ENCODE data around the gene PDZK1IP1.

Gene PDZK1IP1

GRCh38 chr1:47216278-47217059 is 26.6 kb upstream of the PDZK1IP1 start:
- Histone ChIP-seq H3K9me2 (replicated peaks; ENCODE audit: low read depth, low read length) (no peaks in the 10 kb centered on the region), H2AFZ (ENCODE audit: low read length) (no peak overlapping the region), H3K9me3 (ENCODE audit: insufficient read depth, low read depth, low read length) (no peaks in the 10 kb centered on the region), H4K20me1 (ENCODE audit: insufficient read depth, low read length, poor library complexity, severe bottlenecking) (no peaks in the 10 kb centered on the region), H3F3A (ENCODE audit: low read depth) (no peaks in the 10 kb centered on the region), H3K79me2 (ENCODE audit: insufficient read depth, low read length) (no peaks in the 10 kb centered on the region), H3K27me3 (ENCODE audit: insufficient read depth, low read length, poor library complexity, severe bottlenecking) (no peaks in the 10 kb centered on the region), H3K9ac (ENCODE audit: low read depth, low read length, poor library complexity, severe bottlenecking) (no peak overlapping the region), H3K4me1 (ENCODE audit: insufficient read depth, low read length, poor library complexity, severe bottlenecking) (no peaks in the 10 kb centered on the region), H3K4me3 (ENCODE audit: low read length, poor library complexity, severe bottlenecking) (no peak overlapping the region), H3K36me3 (ENCODE audit: insufficient read depth, low read length) (no peaks in the 10 kb centered on the region), H3K4me2 (ENCODE audit: low read depth, low read length, poor library complexity, severe bottlenecking) (no peak overlapping the region)
- TF ChIP-seq EZH2phosphoT487 (IDR thresholded peaks at IDR 0.05; ENCODE audit: borderline replicate concordance), result no peak
- TF ChIP-seq, protein P1, sequence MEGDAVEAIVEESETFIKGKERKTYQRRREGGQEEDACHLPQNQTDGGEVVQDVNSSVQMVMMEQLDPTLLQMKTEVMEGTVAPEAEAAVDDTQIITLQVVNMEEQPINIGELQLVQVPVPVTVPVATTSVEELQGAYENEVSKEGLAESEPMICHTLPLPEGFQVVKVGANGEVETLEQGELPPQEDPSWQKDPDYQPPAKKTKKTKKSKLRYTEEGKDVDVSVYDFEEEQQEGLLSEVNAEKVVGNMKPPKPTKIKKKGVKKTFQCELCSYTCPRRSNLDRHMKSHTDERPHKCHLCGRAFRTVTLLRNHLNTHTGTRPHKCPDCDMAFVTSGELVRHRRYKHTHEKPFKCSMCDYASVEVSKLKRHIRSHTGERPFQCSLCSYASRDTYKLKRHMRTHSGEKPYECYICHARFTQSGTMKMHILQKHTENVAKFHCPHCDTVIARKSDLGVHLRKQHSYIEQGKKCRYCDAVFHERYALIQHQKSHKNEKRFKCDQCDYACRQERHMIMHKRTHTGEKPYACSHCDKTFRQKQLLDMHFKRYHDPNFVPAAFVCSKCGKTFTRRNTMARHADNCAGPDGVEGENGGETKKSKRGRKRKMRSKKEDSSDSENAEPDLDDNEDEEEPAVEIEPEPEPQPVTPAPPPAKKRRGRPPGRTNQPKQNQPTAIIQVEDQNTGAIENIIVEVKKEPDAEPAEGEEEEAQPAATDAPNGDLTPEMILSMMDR (conservative IDR thresholded peaks at IDR 0.05; ENCODE audit: low read length), result no peak

DNA sequence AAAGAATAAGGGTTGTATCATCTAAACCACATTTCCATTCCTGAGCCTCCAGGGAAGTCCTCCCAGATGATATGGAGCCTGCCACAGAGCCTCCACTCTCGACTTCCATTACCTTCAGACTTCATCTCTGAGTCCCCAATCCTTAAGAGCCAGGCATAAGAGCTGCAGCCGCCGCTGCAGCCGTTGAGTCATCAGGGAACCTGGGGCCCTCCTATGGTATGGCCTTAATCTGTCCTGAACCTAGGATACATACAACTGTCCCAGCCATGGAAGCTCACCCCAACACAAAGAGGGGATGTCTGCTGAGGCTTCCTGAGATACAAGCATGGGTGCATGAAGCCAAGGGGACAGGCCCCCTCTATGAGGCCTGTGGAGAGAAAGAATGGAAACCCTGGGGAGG is 25.9 kb upstream of the PDZK1IP1 start:
- no peak overlapping the region for H3K4me3 ChIP-seq (ENCODE audit: low read length, poor library complexity, severe bottlenecking)
- H3F3A ChIP-seq (ENCODE audit: low read depth), result no peaks in the 10 kb centered on the region
- no peak overlapping the region for H3K4me2 ChIP-seq (ENCODE audit: low read depth, low read length, poor library complexity, severe bottlenecking)
- H4K20me1 ChIP-seq (ENCODE audit: insufficient read depth, low read length, poor library complexity, severe bottlenecking), result no peaks in the 10 kb centered on the region
- H2AFZ ChIP-seq (ENCODE audit: low read length), result no peak overlapping the region
- H3K9ac ChIP-seq (ENCODE audit: low read depth, low read length, poor library complexity, severe bottlenecking), result no peak overlapping the region
- H3K36me3 ChIP-seq (ENCODE audit: insufficient read depth, low read length), result no peaks in the 10 kb centered on the region
- no peaks in the 10 kb centered on the region for H3K9me2 ChIP-seq (replicated peaks; ENCODE audit: low read depth, low read length)
- H3K27me3 ChIP-seq (ENCODE audit: insufficient read depth, low read length, poor library complexity, severe bottlenecking), result no peaks in the 10 kb centered on the region
- no peaks in the 10 kb centered on the region for H3K79me2 ChIP-seq (ENCODE audit: insufficient read depth, low read length)
- no peaks in the 10 kb centered on the region for H3K4me1 ChIP-seq (ENCODE audit: insufficient read depth, low read length, poor library complexity, severe bottlenecking)
- no peaks in the 10 kb centered on the region for H3K9me3 ChIP-seq (ENCODE audit: insufficient read depth, low read depth, low read length)
- TF ChIP-seq, protein P1 (conservative IDR thresholded peaks at IDR 0.05; ENCODE audit: low read length), result no peak
- TF ChIP-seq EZH2phosphoT487 (IDR thresholded peaks at IDR 0.05; ENCODE audit: borderline replicate concordance), result no peak

DNA sequence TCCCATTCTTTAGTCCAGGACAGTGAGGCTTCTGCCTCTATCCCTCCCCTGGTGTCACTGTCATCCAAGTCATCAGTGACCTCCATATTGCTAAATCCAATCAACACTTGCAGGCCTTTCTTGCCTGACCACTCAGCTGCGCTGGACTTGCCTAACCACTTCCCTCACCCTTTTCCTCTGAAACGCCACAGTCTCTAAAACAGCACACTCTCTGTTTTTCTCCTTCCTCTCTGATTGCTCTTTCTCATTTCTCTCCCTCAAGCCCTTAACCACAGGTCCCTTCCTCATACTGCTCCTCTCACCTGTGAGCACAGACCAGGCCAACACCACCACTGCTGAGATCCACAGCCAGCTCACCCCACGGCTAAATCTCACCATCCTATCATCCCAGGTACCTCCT is 24.7 kb upstream of the PDZK1IP1 start:
- Histone ChIP-seq H3K4me2 (ENCODE audit: low read depth, low read length, poor library complexity, severe bottlenecking) (no peak overlapping the region), H3K4me3 (ENCODE audit: low read length, poor library complexity, severe bottlenecking) (no peak overlapping the region), H3K4me1 (ENCODE audit: insufficient read depth, low read length, poor library complexity, severe bottlenecking) (no peaks in the 10 kb centered on the region), H3K36me3 (ENCODE audit: insufficient read depth, low read length) (no peaks in the 10 kb centered on the region), H3F3A (ENCODE audit: low read depth) (no peaks in the 10 kb centered on the region), H4K20me1 (ENCODE audit: insufficient read depth, low read length, poor library complexity, severe bottlenecking) (no peaks in the 10 kb centered on the region), H3K9ac (ENCODE audit: low read depth, low read length, poor library complexity, severe bottlenecking) (no peak overlapping the region), H3K79me2 (ENCODE audit: insufficient read depth, low read length) (no peaks in the 10 kb centered on the region), H3K9me3 (ENCODE audit: insufficient read depth, low read depth, low read length) (no peaks in the 10 kb centered on the region), H3K27me3 (ENCODE audit: insufficient read depth, low read length, poor library complexity, severe bottlenecking) (no peaks in the 10 kb centered on the region), H2AFZ (ENCODE audit: low read length) (no peak overlapping the region), H3K9me2 (replicated peaks; ENCODE audit: low read depth, low read length) (no peaks in the 10 kb centered on the region)
- TF ChIP-seq, protein P1 (conservative IDR thresholded peaks at IDR 0.05; ENCODE audit: low read length), result no peak
- TF ChIP-seq EZH2phosphoT487 (IDR thresholded peaks at IDR 0.05; ENCODE audit: borderline replicate concordance), result no peak
